Endodermal cell (in vitro differentiated cells): ENCODE data around the gene LRRC26. TPM values are rescaled to one million over a fixed set of nuclear protein-coding genes. Genes with fewer than 3 reads are reported as not detected.

ENCODE experiments used
- DNase-seq: peaks from one replicate; pipeline ENCODE4 v3.0.0-alpha.2; 2017
- H3K27ac ChIP-seq: 2 replicates; pipeline ENCODE4 v1.5.1; 2013; ENCODE audit warnings: mild to moderate bottlenecking, low read depth, low read length, moderate library complexity
- H3K27me3 ChIP-seq: 2 replicates; pipeline ENCODE4 v1.6.1; 2013; ENCODE audit warnings: mild to moderate bottlenecking, low read length, moderate library complexity; ENCODE audit not compliant: insufficient read depth, control insufficient read depth, poor library complexity, severe bottlenecking
- H3K36me3 ChIP-seq: 2 replicates; pipeline ENCODE4 v1.7.0; 2013; ENCODE audit warnings: mild to moderate bottlenecking, low read length, moderate library complexity; ENCODE audit not compliant: control insufficient read depth, insufficient read depth
- H3K4me1 ChIP-seq: one replicate; pipeline ENCODE4 v1.7.0; 2013; ENCODE audit warnings: low read length; ENCODE audit not compliant: control insufficient read depth, insufficient read depth
- H3K4me3 ChIP-seq: 2 replicates; pipeline ENCODE4 v1.5.1; 2013; ENCODE audit warnings: mild to moderate bottlenecking, low read length, moderate library complexity
- H3K9ac ChIP-seq: 2 replicates; pipeline ENCODE4 v1.6.1; 2013; ENCODE audit warnings: mild to moderate bottlenecking, low read length, moderate library complexity; ENCODE audit not compliant: poor library complexity, severe bottlenecking; ENCODE audit errors: extremely low read depth
- H3K9me3 ChIP-seq: 2 replicates; pipeline ENCODE4 v1.6.1; 2013; ENCODE audit warnings: mild to moderate bottlenecking, low read length, moderate library complexity; ENCODE audit not compliant: control insufficient read depth
- H3K27ac Mint-ChIP-seq: 2 replicates; pipeline ENCODE4 v1.8.0; 2020; ENCODE audit warnings: mixed read lengths
- H3K27me3 Mint-ChIP-seq: 2 replicates; pipeline ENCODE4 v1.8.0; 2021; ENCODE audit warnings: mild to moderate bottlenecking, mixed read lengths; ENCODE audit not compliant: insufficient read depth
- H3K36me3 Mint-ChIP-seq: 2 replicates; pipeline ENCODE4 v1.8.0; 2020; ENCODE audit warnings: low read depth, mixed read lengths
- H3K4me1 Mint-ChIP-seq: 2 replicates; pipeline ENCODE4 v1.8.0; 2020; ENCODE audit warnings: mixed read lengths
- H3K4me3 Mint-ChIP-seq: 2 replicates; pipeline ENCODE4 v1.8.0; 2020; ENCODE audit warnings: mild to moderate bottlenecking, moderate library complexity, mixed read lengths
- H3K9me3 Mint-ChIP-seq: 2 replicates; pipeline ENCODE4 v1.8.0; 2020; ENCODE audit warnings: mild to moderate bottlenecking, mixed read lengths
- CTCF ChIP-seq: fragments of 200-600 bp; sonication (generic); conservative IDR thresholded peaks from 2 replicates; pipeline ENCODE4 v1.5.0; 2021; ENCODE audit warnings: antibody characterized with exemption, mild to moderate bottlenecking
- WGBS, 2 experiments: methylation state at CpG; one replicate each; pipeline versions ENCODE4 v1.1.5 to v1.1.7; 2013; ENCODE audit warnings: missing lambda C conversion rate in 2 of 2, mixed read lengths in 1 of 2; ENCODE audit not compliant: insufficient coverage in 1 of 2, insufficient read length in 1 of 2; 5-methylcytosine and 5-hydroxymethylcytosine counted together
- total RNA-seq, 2 donors: library from RNA; stranded (reverse); fragmentation: NEBNext Ultra II Directional in 1 of 2; extraction: Animal tissue kit (Norgen Biotek cat#: 25700) in 1 of 2; gene quantifications; 2 replicates in 1 of 2; 3 replicates in 1 of 2; pipeline ENCODE4 v1.2.1, GENCODE V29; 2021

The LRRC26 gene
- total RNA-seq, 2 donors from 2014 or later: 0.53 TPM; not detected in 1

DNA sequence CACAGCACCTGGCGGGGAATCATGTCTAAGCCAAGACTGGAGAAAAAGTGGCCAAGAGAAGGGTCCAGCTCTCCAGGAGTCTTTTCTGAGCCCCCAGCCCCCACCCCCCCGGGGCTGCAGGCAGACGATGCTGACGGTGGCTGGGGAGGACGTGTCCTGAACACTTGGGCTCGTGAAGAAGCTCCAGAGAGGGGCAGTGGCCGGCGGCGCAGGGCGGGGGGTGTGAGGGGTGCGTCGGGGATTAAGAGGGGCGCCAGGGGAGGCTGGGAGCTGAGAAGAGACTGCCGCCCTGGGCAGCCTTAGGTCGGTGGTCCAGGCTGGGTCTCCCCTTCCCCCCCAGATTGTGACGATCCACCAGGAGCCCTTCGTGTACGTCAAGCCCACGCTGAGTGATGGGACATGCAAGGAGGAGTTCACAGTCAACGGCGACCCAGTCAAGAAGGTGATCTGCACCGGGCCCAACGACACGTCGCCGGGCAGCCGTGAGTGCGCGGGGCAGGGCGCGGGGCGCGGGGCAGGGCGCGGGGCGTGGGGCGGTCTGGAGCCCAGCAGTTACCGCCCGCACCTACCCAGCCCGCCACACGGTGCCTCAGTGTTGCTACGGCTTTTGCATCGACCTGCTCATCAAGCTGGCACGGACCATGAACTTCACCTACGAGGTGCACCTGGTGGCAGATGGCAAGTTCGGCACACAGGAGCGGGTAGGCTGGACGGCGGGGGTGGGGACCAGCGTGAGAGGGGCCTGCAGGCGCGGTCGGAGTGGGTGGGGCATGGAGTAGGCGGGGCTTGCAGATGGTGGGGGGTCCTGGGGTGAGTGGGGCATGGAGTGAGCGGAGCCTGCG is 8.9 kb downstream of the LRRC26 start:
- no peak for TF ChIP-seq CTCF
- no peak overlapping the region for H3K4me3 ChIP-seq
- no peak overlapping the region for H3K27ac ChIP-seq
- peaks cover 100% of the 10 kb centered on the region for H3K27me3 ChIP-seq
- Mint-ChIP-seq H3K9me3 (no peaks in the 10 kb centered on the region), H3K4me3 (no peak overlapping the region), H3K4me1 (no peaks in the 10 kb centered on the region), H3K27me3 (peaks cover 94% of the 10 kb centered on the region), H3K36me3 (no peaks in the 10 kb centered on the region), H3K27ac (no peak overlapping the region)
- 67 to 77% methylated on average over 30 to 56 of the region's 56 CpGs for WGBS, 2 experiments
- H3K4me1 ChIP-seq: no peaks in the 10 kb centered on the region
- no peaks in the 10 kb centered on the region for H3K9me3 ChIP-seq
- DNase-seq: no peak
- no peaks in the 10 kb centered on the region for H3K36me3 ChIP-seq
- no peak overlapping the region for H3K9ac ChIP-seq

- WGBS, 2 experiments: 63 to 78% methylated on average over 14 to 17 of the region's 17 CpGs
- no peaks in the 10 kb centered on the region for H3K36me3 ChIP-seq
- TF ChIP-seq CTCF: no peak
- H3K9me3 ChIP-seq: no peaks in the 10 kb centered on the region
- no peak overlapping the region for H3K4me3 ChIP-seq
- H3K27me3 ChIP-seq: peaks cover 100% of the 10 kb centered on the region
- Mint-ChIP-seq H3K27me3 (peaks cover 94% of the 10 kb centered on the region), H3K4me1 (no peaks in the 10 kb centered on the region), H3K36me3 (no peaks in the 10 kb centered on the region), H3K27ac (no peak overlapping the region), H3K9me3 (no peaks in the 10 kb centered on the region), H3K4me3 (no peak overlapping the region)
- no peaks in the 10 kb centered on the region for H3K4me1 ChIP-seq
- no peak for DNase-seq
- no peak overlapping the region for H3K27ac ChIP-seq
- H3K9ac ChIP-seq: no peak overlapping the region
These were observed 9.8 kb downstream of the LRRC26 start for GRCh38 chr9:137160054-137160425.

DNA sequence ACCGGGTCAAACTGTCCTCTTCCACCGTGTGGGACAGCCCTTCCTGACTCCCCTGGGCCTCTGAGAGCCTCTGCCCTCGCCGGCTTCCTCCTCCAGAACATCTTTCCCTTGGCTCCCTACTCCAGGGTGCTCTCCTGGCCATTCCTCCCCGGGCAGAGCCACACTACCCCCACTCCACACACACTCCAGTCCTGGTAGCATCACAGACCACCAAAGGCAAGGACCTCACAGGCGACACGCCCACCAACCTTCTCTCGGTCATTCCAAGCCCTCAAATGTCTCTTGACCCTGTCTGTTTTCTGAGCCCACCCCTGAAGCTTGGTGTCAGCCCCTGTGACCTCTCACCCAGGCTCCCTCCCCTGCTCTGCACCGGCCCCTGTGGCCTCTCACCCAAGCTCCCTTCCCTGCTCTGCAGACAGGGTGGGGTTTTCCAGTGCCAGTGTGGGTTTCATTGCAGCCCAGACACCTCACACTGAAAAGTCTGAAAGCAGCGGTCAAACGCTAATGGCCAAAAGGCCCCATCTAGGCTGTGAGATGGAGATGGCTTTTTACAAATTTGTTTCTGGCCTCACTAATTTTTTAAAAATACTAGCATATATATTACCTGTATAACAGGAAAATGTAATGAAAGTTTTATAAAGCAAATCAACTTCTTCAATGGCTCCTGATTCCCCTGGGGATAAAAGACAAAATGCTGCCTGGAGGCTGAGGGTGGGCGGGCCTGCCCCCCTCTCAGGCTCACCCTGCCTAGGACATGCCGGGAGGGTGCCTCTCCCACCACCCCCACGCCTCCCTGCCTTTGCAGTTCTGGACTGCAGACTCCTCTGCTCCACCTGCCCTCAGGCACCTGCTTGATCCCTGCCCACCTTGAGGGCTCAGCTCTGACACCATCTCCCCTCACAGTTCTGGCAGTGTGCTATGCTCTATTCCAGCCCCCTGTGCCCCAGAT is 10.5 kb downstream of the LRRC26 start:
- no peak for TF ChIP-seq CTCF
- H3K9ac ChIP-seq: no peak overlapping the region
- no peaks in the 10 kb centered on the region for H3K9me3 ChIP-seq
- Mint-ChIP-seq H3K4me3 (no peak overlapping the region), H3K27me3 (peaks cover 94% of the 10 kb centered on the region), H3K4me1 (no peaks in the 10 kb centered on the region), H3K36me3 (no peaks in the 10 kb centered on the region), H3K9me3 (no peaks in the 10 kb centered on the region), H3K27ac (no peak overlapping the region)
- H3K4me3 ChIP-seq: no peak overlapping the region
- H3K4me1 ChIP-seq: no peaks in the 10 kb centered on the region
- no peak overlapping the region for H3K27ac ChIP-seq
- 28 to 57% methylated on average over 7 to 14 of the region's 14 CpGs for WGBS, 2 experiments
- no peaks in the 10 kb centered on the region for H3K36me3 ChIP-seq
- H3K27me3 ChIP-seq: peaks cover 95% of the 10 kb centered on the region
- no peak for DNase-seq
